WTC11 (cell line): ENCODE data around the gene PCSK5. TPM values are rescaled to one million over a fixed set of nuclear protein-coding genes. Genes with fewer than 3 reads are reported as not detected.

Experiments used
- ATAC-seq: fragments of 200-7000 bp; cut with Tn5 transposase; 2 replicates; pipeline ENCODE4 v1.10.0; 2021; ENCODE audit warnings: mild to moderate bottlenecking, moderate library complexity
- CTCF ChIA-PET: fragments of 300-600 bp; sonication (Branson Sonifier 250); formaldehyde crosslinking; loops from one replicate; lab custom pipeline; 2021; ENCODE audit warnings: antibody characterized with exemption; lab: Charles Lee
- POLR2A ChIA-PET: fragments of 350-600 bp; sonication (Branson Sonifier 250); formaldehyde crosslinking; loops from one replicate; lab custom pipeline; 2021; ENCODE audit warnings: antibody characterized with exemption; lab: Charles Lee
- DNase-seq: peaks from one replicate; pipeline ENCODE4 v3.0.0; 2021; ENCODE audit warnings: low spot score
- H3K27ac Mint-ChIP-seq: 2 replicates; pipeline ENCODE4 v1.8.0; 2021; ENCODE audit warnings: mixed read lengths
- H3K27me3 Mint-ChIP-seq: 2 replicates; pipeline ENCODE4 v1.8.0; 2021; ENCODE audit warnings: low read depth, mild to moderate bottlenecking, moderate library complexity, mixed read lengths
- H3K36me3 Mint-ChIP-seq: 2 replicates; pipeline ENCODE4 v1.8.0; 2021; ENCODE audit warnings: mixed read lengths
- H3K4me1 Mint-ChIP-seq: 2 replicates; pipeline ENCODE4 v1.8.0; 2022; ENCODE audit warnings: mixed read lengths
- H3K4me3 Mint-ChIP-seq: 2 replicates; pipeline ENCODE4 v1.8.0; 2021; ENCODE audit warnings: mild to moderate bottlenecking, moderate library complexity, mixed read lengths
- H3K9me3 Mint-ChIP-seq: 2 replicates; pipeline ENCODE4 v1.8.0; 2021; ENCODE audit warnings: mixed read lengths
- AR ChIP-seq: fragments of 250-450 bp; sonication (Bioruptor Pico); IDR thresholded peaks from 2 replicates; pipeline ENCODE4 v1.9.0; 2021; ENCODE audit warnings: mild to moderate bottlenecking
- ATF1 ChIP-seq: sonication (generic); formaldehyde crosslinking; IDR thresholded peaks from 2 replicates; pipeline ENCODE4 v1.8.1; 2023; ENCODE audit warnings: mild to moderate bottlenecking, moderate library complexity, missing genetic modification reagents
- E2F1 ChIP-seq: sonication (generic); formaldehyde crosslinking; IDR thresholded peaks from 2 replicates; pipeline ENCODE4 v1.8.0; 2022; ENCODE audit warnings: mild to moderate bottlenecking, missing genetic modification reagents
- ERG ChIP-seq: fragments of 250-450 bp; sonication (Bioruptor Pico); IDR thresholded peaks from 2 replicates; pipeline ENCODE4 v1.8.0; 2021; ENCODE audit warnings: mild to moderate bottlenecking
- ETV6 ChIP-seq: sonication (generic); formaldehyde crosslinking; IDR thresholded peaks from 2 replicates; pipeline ENCODE4 v1.8.1; 2022; ENCODE audit warnings: mild to moderate bottlenecking, missing genetic modification reagents
- FOXP1 ChIP-seq: sonication (generic); formaldehyde crosslinking; IDR thresholded peaks from 2 replicates; pipeline ENCODE4 v1.8.0; 2022; ENCODE audit warnings: missing genetic modification reagents, mild to moderate bottlenecking, moderate library complexity, borderline replicate concordance
- FOXP4 ChIP-seq: sonication (generic); formaldehyde crosslinking; IDR thresholded peaks from 2 replicates; pipeline ENCODE4 v1.8.0; 2022; ENCODE audit warnings: mild to moderate bottlenecking, missing genetic modification reagents
- HMGA2 ChIP-seq: fragments of 250-450 bp; sonication (Bioruptor Pico); IDR thresholded peaks from 2 replicates; pipeline ENCODE4 v1.4.0; 2021; ENCODE audit warnings: mild to moderate bottlenecking, moderate library complexity
- MYBL2 ChIP-seq: sonication (generic); formaldehyde crosslinking; IDR thresholded peaks from 2 replicates; pipeline ENCODE4 v1.8.1; 2023; ENCODE audit warnings: mild to moderate bottlenecking, moderate library complexity, missing genetic modification reagents
- NFATC4 ChIP-seq: fragments of 250-450 bp; sonication (Bioruptor Pico); IDR thresholded peaks from 2 replicates; pipeline ENCODE4 v1.9.0; 2021; ENCODE audit warnings: mild to moderate bottlenecking
- SMAD3 ChIP-seq: sonication (generic); formaldehyde crosslinking; IDR thresholded peaks from 2 replicates; pipeline ENCODE4 v1.8.0; 2022; ENCODE audit warnings: missing genetic modification reagents, mild to moderate bottlenecking, borderline replicate concordance
- SOX15 ChIP-seq: fragments of 250-450 bp; sonication (Bioruptor Pico); IDR thresholded peaks from 2 replicates; pipeline ENCODE4 v1.9.0; 2021; ENCODE audit warnings: mild to moderate bottlenecking
- SP1 ChIP-seq: sonication (generic); formaldehyde crosslinking; conservative IDR thresholded peaks from 2 replicates; pipeline ENCODE4 v1.8.1; 2022; ENCODE audit warnings: missing genetic modification reagents
- TEAD4 ChIP-seq: sonication (generic); formaldehyde crosslinking; IDR thresholded peaks from 2 replicates; pipeline ENCODE4 v1.8.0; 2022; ENCODE audit warnings: mild to moderate bottlenecking, missing genetic modification reagents
- TP53 ChIP-seq: sonication (generic); formaldehyde crosslinking; IDR thresholded peaks from 2 replicates; pipeline ENCODE4 v1.8.1; 2023; ENCODE audit warnings: mild to moderate bottlenecking, missing genetic modification reagents
- ZNF138 ChIP-seq: sonication (generic); formaldehyde crosslinking; conservative IDR thresholded peaks from 2 replicates; pipeline ENCODE4 v1.8.1; 2022; ENCODE audit warnings: mild to moderate bottlenecking, moderate library complexity, missing genetic modification reagents
- ZNF219 ChIP-seq: sonication (generic); formaldehyde crosslinking; IDR thresholded peaks from 2 replicates; pipeline ENCODE4 v1.8.0; 2023; ENCODE audit warnings: missing genetic modification reagents, mild to moderate bottlenecking, borderline replicate concordance
- ZNF281 ChIP-seq: sonication (generic); formaldehyde crosslinking; IDR thresholded peaks from 2 replicates; pipeline ENCODE4 v1.8.0; 2023; ENCODE audit warnings: mild to moderate bottlenecking, missing genetic modification reagents
- ZNF532 ChIP-seq: fragments of 250-450 bp; sonication (Bioruptor Pico); IDR thresholded peaks from 2 replicates; pipeline ENCODE4 v1.9.0; 2021; ENCODE audit warnings: mild to moderate bottlenecking, borderline replicate concordance
- total RNA-seq: library from RNA; stranded (reverse); gene quantifications from 3 replicates; pipeline ENCODE4 v1.2.3, GENCODE V29; 2021

Gene PCSK5
- total RNA-seq, 1 experiment from 2014 or later, result 30.6 TPM

- TF ChIP-seq ZNF281 (CRISPR knock-in tag), result no peak
- no peak for TF ChIP-seq FOXP4 (CRISPR knock-in tag)
- no peak for TF ChIP-seq ZNF138 (CRISPR knock-in tag)
- no peak for TF ChIP-seq ERG (CRISPR knock-in tag)
Measured at GRCh38 chr9:75911390-75911789, 20.9 kb downstream of the PCSK5 start (continued).

- Mint-ChIP-seq H3K36me3 (0 out of 2 replicates have a peak, but pooled peaks cover 3% of the 10 kb centered on the region), H3K9me3 (peaks cover 3% of the 10 kb centered on the region; the same call in 1 of the 2 replicates), H3K4me1 (peaks cover 54% of the 10 kb centered on the region), H3K27ac (peak overlapping the region; percentile 53), H3K27me3 (no peaks in the 10 kb centered on the region), H3K4me3 (no peak overlapping the region)
- DNase-seq, result no peak
- ATAC-seq, result peak; percentile 74
- POLR2A ChIA-PET, result interaction anchor here (0.8 kb wide), 1 partner anchor 23 kb away, joined by 3 read pairs; the partner anchor contains the start of gene PCSK5
- CTCF ChIA-PET, result interaction anchor here (1.4 kb wide), 1 partner anchor 66 kb away, joined by 10 read pairs; no protein-coding TSS in a partner anchor
- no peak for TF ChIP-seq TP53 (CRISPR knock-in tag)
- TF ChIP-seq ERG (CRISPR knock-in tag), result no peak
- TF ChIP-seq ATF1 (CRISPR knock-in tag), result no peak
- TF ChIP-seq SOX15 (CRISPR knock-in tag), result no peak
- TF ChIP-seq E2F1 (CRISPR knock-in tag), result no peak
- TF ChIP-seq ETV6 (CRISPR knock-in tag), result no peak
- TF ChIP-seq ZNF219 (CRISPR knock-in tag), result no peak
- TF ChIP-seq HMGA2 (CRISPR knock-in tag), result no peak
- no peak for TF ChIP-seq SMAD3
- TF ChIP-seq FOXP1 (CRISPR knock-in tag), result no peak
- no peak for TF ChIP-seq NFATC4
- TF ChIP-seq TEAD4 (CRISPR knock-in tag), result no peak
- TF ChIP-seq SP1 (CRISPR knock-in tag), result no peak
- no peak for TF ChIP-seq ZNF532 (CRISPR knock-in tag)
- TF ChIP-seq AR (CRISPR knock-in tag), result no peak
- no peak for TF ChIP-seq MYBL2
Measured at GRCh38 chr9:75912951-75913350, 22.5 kb downstream of the PCSK5 start.
